SK-N-SH (cell line): ENCODE results near the gene TAX1BP1. TPM values are rescaled to one million over a fixed set of nuclear protein-coding genes. Genes with fewer than 3 reads are reported as not detected.

Experiments
- CTCF ChIA-PET: fragments of 300-600, 350-600 bp; formaldehyde crosslinking; extraction: SDS; loops from one replicate; lab custom pipeline; 2021; lab: Yijun Ruan, JAX
- POLR2A ChIA-PET: fragments of 350-600 bp; sonication (Branson Sonifier 250); formaldehyde crosslinking; extraction: SDS; loops from one replicate; lab custom pipeline; 2020; ENCODE audit warnings: antibody characterized with exemption, inconsistent platforms; lab: Yijun Ruan, JAX
- DNase-seq: peaks from one replicate; pipeline ENCODE4 v3.0.0; 2012
- H2AFZ ChIP-seq: fragments of 200-600 bp; sonication (generic); 2 replicates; pipeline ENCODE4 v1.8.1; 2016; ENCODE audit warnings: antibody characterized with exemption, mild to moderate bottlenecking, low read depth
- H3F3A ChIP-seq: fragments of 200-600 bp; sonication (generic); replicated peaks from 2 replicates; pipeline ENCODE3; 2016; ENCODE audit warnings: antibody characterized with exemption, mild to moderate bottlenecking; ENCODE audit not compliant: insufficient read depth
- H3K27ac ChIP-seq, 2 experiments: fragments of 200-500 bp in 1 of 2; fragments of 200-600 bp in 1 of 2; sonication (Bioruptor generic) in 1 of 2; sonication (generic), shearing (Covaris generic) in 1 of 2; 2 replicates each; pipeline versions ENCODE4 v1.5.1 to v1.6.1; 2014 to 2016; ENCODE audit warnings: low read depth in 2 of 2, inconsistent platforms in 1 of 2, low read length in 1 of 2, mild to moderate bottlenecking in 1 of 2, mixed read lengths in 1 of 2
- H3K27me3 ChIP-seq: fragments of 200-600 bp; sonication (generic), shearing (Covaris generic); 2 replicates; pipeline ENCODE4 v1.6.1; 2016; ENCODE audit warnings: mixed run types; ENCODE audit not compliant: insufficient read depth
- H3K36me3 ChIP-seq, 2 experiments: fragments of 200-500 bp in 1 of 2; fragments of 200-600 bp in 1 of 2; sonication (Bioruptor generic) in 1 of 2; sonication (generic) in 1 of 2; replicated peaks in 1 of 2; 2 replicates each; pipeline versions ENCODE3 to v1.5.1; 2014 to 2016; ENCODE audit warnings: low read length in 1 of 2, mild to moderate bottlenecking in 1 of 2; ENCODE audit not compliant: insufficient read depth in 2 of 2, control insufficient read depth in 1 of 2
- H3K4me1 ChIP-seq, 2 experiments: fragments of 200-500 bp in 1 of 2; fragments of 200-600 bp in 1 of 2; sonication (Bioruptor generic) in 1 of 2; sonication (generic), shearing (Covaris generic) in 1 of 2; 2 replicates each; pipeline versions ENCODE4 v1.5.1 to v1.6.1; 2014 to 2016; ENCODE audit warnings: low read depth in 1 of 2, low read length in 1 of 2, mixed run types in 1 of 2; ENCODE audit not compliant: insufficient read depth in 2 of 2, control insufficient read depth in 1 of 2
- H3K4me2 ChIP-seq: fragments of 200-600 bp; sonication (generic), shearing (Covaris generic); 2 replicates; pipeline ENCODE4 v1.6.1; 2017; ENCODE audit warnings: mixed run types
- H3K4me3 ChIP-seq, 2 experiments: fragments of 200-500 bp in 1 of 2; fragments of 200-600 bp in 1 of 2; sonication (Bioruptor generic) in 1 of 2; sonication (generic), shearing (Covaris generic) in 1 of 2; 2 replicates each; pipeline versions ENCODE4 v1.5.1 to v1.8.1; 2014 to 2016; ENCODE audit warnings: low read depth in 2 of 2, inconsistent platforms in 1 of 2, low read length in 1 of 2, mild to moderate bottlenecking in 1 of 2, mixed read lengths in 1 of 2, moderate library complexity in 1 of 2
- H3K79me2 ChIP-seq: fragments of 200-600 bp; sonication (generic); 2 replicates; pipeline ENCODE4 v1.8.1; 2017; ENCODE audit warnings: mild to moderate bottlenecking; ENCODE audit not compliant: insufficient read depth
- H3K9ac ChIP-seq: fragments of 200-600 bp; sonication (generic); 2 replicates; pipeline ENCODE4 v1.6.1; 2017; ENCODE audit warnings: mixed run types
- H3K9me2 ChIP-seq: fragments of 200-600 bp; sonication (generic); 2 replicates; pipeline ENCODE4 v1.6.1; 2017; ENCODE audit warnings: mixed run types
- H3K9me3 ChIP-seq: fragments of 200-600 bp; sonication (generic); 2 replicates; pipeline ENCODE4 v1.6.1; 2017; ENCODE audit warnings: mixed run types, mild to moderate bottlenecking, moderate library complexity
- H4K20me1 ChIP-seq: fragments of 200-600 bp; sonication (generic); 2 replicates; pipeline ENCODE4 v1.6.1; 2017; ENCODE audit warnings: mild to moderate bottlenecking, mixed run types; ENCODE audit not compliant: insufficient read depth
- CHD2 ChIP-seq: fragments of 150-350 bp; IDR thresholded peaks from 2 replicates; pipeline ENCODE4 v1.6.1; 2018; ENCODE audit warnings: low read length; ENCODE audit not compliant: partially characterized antibody
- EZH2phosphoT487 ChIP-seq: fragments of 200-600 bp; sonication (generic); IDR thresholded peaks from 2 replicates; pipeline ENCODE4 v1.6.1; 2017; ENCODE audit warnings: low read depth, mixed run types, mild to moderate bottlenecking, antibody characterized with exemption, moderate library complexity, borderline replicate concordance
- FOSL2 ChIP-seq: IDR thresholded peaks from 2 replicates; pipeline ENCODE4 v1.4.0; 2012; ENCODE audit warnings: low read depth, mild to moderate bottlenecking, moderate library complexity, borderline replicate concordance
- FOXJ3 ChIP-seq: sonication (generic); formaldehyde crosslinking; IDR thresholded peaks from 2 replicates; pipeline ENCODE4 v1.5.1; 2020; ENCODE audit warnings: mild to moderate bottlenecking, missing genetic modification reagents
- GATA2 ChIP-seq: sonication (generic); formaldehyde crosslinking; IDR thresholded peaks from 2 replicates; pipeline ENCODE4 v1.5.0; 2020; ENCODE audit warnings: mild to moderate bottlenecking, missing genetic modification reagents
- MAX ChIP-seq: IDR thresholded peaks from 2 replicates; pipeline ENCODE4 v1.4.0; 2012; ENCODE audit warnings: low read depth
- MXI1 ChIP-seq: IDR thresholded peaks from 2 replicates; pipeline ENCODE4 v1.6.1; 2012; ENCODE audit warnings: mild to moderate bottlenecking, low read depth, low read length, improper control_type of control experiment
- NFIC ChIP-seq: IDR thresholded peaks from 2 replicates; pipeline ENCODE4 v1.4.0; 2012; ENCODE audit warnings: borderline replicate concordance
- NRF1 ChIP-seq: IDR thresholded peaks from 2 replicates; pipeline ENCODE4 v1.6.1; 2012; ENCODE audit warnings: low read depth, mild to moderate bottlenecking, low read length
- POLR2AphosphoS5 ChIP-seq: IDR thresholded peaks from 2 replicates; pipeline ENCODE4 v1.6.1; 2012; ENCODE audit warnings: low read depth, low read length
- RCOR1 ChIP-seq: fragments of 150-350 bp; IDR thresholded peaks from 2 replicates; pipeline ENCODE4 v1.6.1; 2017; ENCODE audit warnings: antibody characterized with exemption, low read length
- REST ChIP-seq: IDR thresholded peaks from 2 replicates; pipeline ENCODE4 v1.6.1; 2012; ENCODE audit warnings: mild to moderate bottlenecking, low read depth, low read length, moderate library complexity
- RFX5 ChIP-seq: IDR thresholded peaks from 2 replicates; pipeline ENCODE4 v1.6.1; 2012; ENCODE audit warnings: mild to moderate bottlenecking, improper control_type of control experiment, low read length
- SIN3A ChIP-seq: IDR thresholded peaks from 2 replicates; pipeline ENCODE4 v1.6.1; 2012; ENCODE audit warnings: low read depth, mild to moderate bottlenecking, low read length, moderate library complexity, borderline replicate concordance
- SMC3 ChIP-seq: IDR thresholded peaks from 2 replicates; pipeline ENCODE4 v1.6.1; 2012; ENCODE audit warnings: low read depth, low read length, improper control_type of control experiment
- TCF12 ChIP-seq: IDR thresholded peaks from 2 replicates; pipeline ENCODE4 v1.4.0; 2012
- YY1 ChIP-seq: IDR thresholded peaks from 2 replicates; pipeline ENCODE4 v1.4.0; 2012; ENCODE audit warnings: low read depth, mild to moderate bottlenecking
- WGBS: methylation state at CpG from one replicate; pipeline ENCODE4 v1.1.6; 2017; ENCODE audit warnings: low lambda C conversion rate; 5-methylcytosine and 5-hydroxymethylcytosine counted together
- polyA plus RNA-seq, 3 experiments: library from polyadenylated mRNA; depleted of rRNA; stranded (reverse); fragments of >200 nt; gene quantifications; 2 replicates each; pipeline ENCODE4 v1.2.3, GENCODE V29; 2012

Gene TAX1BP1
- polyA plus RNA-seq, 1 of the 3 experiments (the other 2 are of a cell fraction): 70.3 TPM

- ChIA-PET POLR2A (no interaction called here), CTCF (interaction anchor here (0.6 to 2.5 kb wide), 5 partner anchors 10 to 570 kb away, joined by 3 to 7 read pairs (median 3); no protein-coding TSS in a partner anchor)
- no peaks in the 10 kb centered on the region for H3K27me3 ChIP-seq
- no peak overlapping the region for H3K4me2 ChIP-seq
- WGBS: 90% methylated on average over 2 of the region's 2 CpGs
- no peaks in the 10 kb centered on the region for H3K9me2 ChIP-seq
- H3K27ac ChIP-seq: no peak overlapping the region
- H2AFZ ChIP-seq: no peak overlapping the region
- no peak for TF ChIP-seq TCF12
- TF ChIP-seq NFIC: no peak
- no peak for TF ChIP-seq MXI1
- TF ChIP-seq FOXJ3 (CRISPR knock-in tag): no peak
- no peak for TF ChIP-seq GATA2
- no peak for TF ChIP-seq RFX5
- TF ChIP-seq SIN3A: no peak
- TF ChIP-seq YY1: no peak
- no peak for TF ChIP-seq EZH2phosphoT487
- no peak for TF ChIP-seq MAX
- no peak for TF ChIP-seq CHD2
- TF ChIP-seq POLR2AphosphoS5: no peak
- TF ChIP-seq REST: no peak
- no peak for TF ChIP-seq RCOR1
- no peak for TF ChIP-seq FOSL2
- TF ChIP-seq SMC3: no peak
- no peak for TF ChIP-seq NRF1
- no peak for DNase-seq
- peaks cover 2% of the 10 kb centered on the region for H3F3A ChIP-seq
- H3K4me1 ChIP-seq: peaks cover 3 to 15% of the 10 kb centered on the region in 2 experiments; a peak in 2 of 4 replicates
- no peaks in the 10 kb centered on the region for H3K9me3 ChIP-seq
- H4K20me1 ChIP-seq: peaks cover 35% of the 10 kb centered on the region
- peaks cover 72% of the 10 kb centered on the region for H3K79me2 ChIP-seq
- peaks cover 51 to 59% of the 10 kb centered on the region in 2 experiments for H3K36me3 ChIP-seq
- H3K9ac ChIP-seq: no peak overlapping the region
- H3K4me3 ChIP-seq: no peak overlapping the region
Observed at GRCh38 chr7:27750316-27750715, 10.4 kb downstream of the TAX1BP1 start.
